ENCODE measurements around the gene SLX4IP. TPM values are rescaled to one million over a fixed set of nuclear protein-coding genes. Genes with fewer than 3 reads are reported as not detected.

The SLX4IP gene
- total RNA-seq, 1 experiment from 2014 or later = 11.1 TPM

- TF ChIP-seq YY1 (IDR thresholded peaks at IDR 0.05; ENCODE audit: extremely low read depth, insufficient replicate concordance, low read depth, low read length) (no peak), REST (IDR thresholded peaks at IDR 0.05; ENCODE audit: low read depth) (no peak), ATF3 (IDR thresholded peaks at IDR 0.05) (no peak), CBX3 (IDR thresholded peaks at IDR 0.05; ENCODE audit: low read depth) (no peak), SRF (IDR thresholded peaks at IDR 0.05; ENCODE audit: low read depth) (no peak), SIN3A (IDR thresholded peaks at IDR 0.05; ENCODE audit: low read depth) (no peak), CTCF (IDR thresholded peaks at IDR 0.05 in 2 of 3, conservative IDR thresholded peaks at IDR 0.05 in 1 of 3; ENCODE audit: borderline replicate concordance in 1 of 3, insufficient read depth in 1 of 3, low read depth in 2 of 3, low read length in 2 of 3) (no peak), ZBTB33 (IDR thresholded peaks at IDR 0.05; ENCODE audit: extremely low read depth, insufficient replicate concordance, low read length) (no peak)
- no peak overlapping the region for H3K9ac ChIP-seq (ENCODE audit: low read length)
- POLR2A ChIA-PET = no interaction called here
- no peak overlapping the region for H2AFZ ChIP-seq (ENCODE audit: low read depth, low read length, poor library complexity, severe bottlenecking)
- intact Hi-C loops (cut with micrococcal nuclease) = no loop called here
- no peaks in the 10 kb centered on the region for H3K9me3 ChIP-seq (ENCODE audit: control insufficient read depth in 1 of 2, insufficient read depth in 1 of 2, low read depth in 1 of 2, low read length in 2 of 2)
- peaks cover 12 to 27% of the 10 kb centered on the region in 2 experiments for H3K4me1 ChIP-seq (ENCODE audit: control insufficient read depth in 1 of 2, insufficient read depth in 2 of 2, low read length in 2 of 2)
- no peak overlapping the region for H3K27ac ChIP-seq (ENCODE audit: low read depth, low read length)
- BruUV-seq (replicated peaks) = no TSS peak
- no peaks in the 10 kb centered on the region for H3K79me2 ChIP-seq (ENCODE audit: insufficient read depth, low read length)
- ATAC-seq (no peak), DNase-seq (ENCODE audit: low read depth, low spot score) (no peak)
- CTCF ChIA-PET = no interaction called here
- H4K20me1 ChIP-seq (ENCODE audit: insufficient read depth) = no peaks in the 10 kb centered on the region
- no peak overlapping the region for H3K4me2 ChIP-seq (ENCODE audit: low read length)
- no peaks in the 10 kb centered on the region for H3K36me3 ChIP-seq (ENCODE audit: control insufficient read depth in 1 of 2, insufficient read depth in 2 of 2, low read length in 2 of 2)
- H3K27me3 ChIP-seq (ENCODE audit: insufficient read depth, low read length) = no peaks in the 10 kb centered on the region
- RAD21 ChIA-PET (ENCODE audit: low non-redundant PET in 1 of 2, low total read pairs in 2 of 2, uncharacterized antibody in 2 of 2, unreplicated experiment in 2 of 2) = no interaction called here
- H3K9me2 ChIP-seq (ENCODE audit: insufficient read depth) = 0 out of 2 replicates have a peak, but pooled peaks cover 4% of the 10 kb centered on the region
- no peak overlapping the region for H3K4me3 ChIP-seq (replicated peaks in 1 of 2; ENCODE audit: low read depth in 1 of 2, low read length in 2 of 2)
Measured at GRCh38 chr20:10563935-10564492, 128.9 kb downstream of the SLX4IP start.

Data from HCT116 (cell line).